H1 (cell line): ENCODE data around the gene TCIRG1.

Source experiments
- CEBPB ChIP-seq: IDR thresholded peaks from 2 replicates; pipeline ENCODE4 v1.6.1; 2012; ENCODE audit warnings: low read depth, low read length
- CTCF ChIP-seq, 3 experiments: IDR thresholded peaks; 1 replicate in 2 of 3; 2 replicates in 1 of 3; pipeline versions ENCODE4 v1.5.1 to v1.6.1; 2011; ENCODE audit warnings: low read length in 3 of 3, mild to moderate bottlenecking in 3 of 3, inconsistent platforms in 2 of 3, low read depth in 1 of 3, moderate library complexity in 1 of 3; ENCODE audit not compliant: insufficient read depth in 1 of 3; ENCODE audit errors: control extremely low read depth in 1 of 3
- EZH2 ChIP-seq: fragments of 200-600 bp; sonication (generic); IDR thresholded peaks from 2 replicates; pipeline ENCODE4 v1.7.1; 2012; ENCODE audit warnings: low read depth, mild to moderate bottlenecking, moderate library complexity, low read length, inconsistent platforms; ENCODE audit not compliant: severe bottlenecking
- GABPA ChIP-seq: IDR thresholded peaks from 2 replicates; pipeline ENCODE4 v1.6.1; 2011; ENCODE audit warnings: mild to moderate bottlenecking, low read length, moderate library complexity, borderline replicate concordance; ENCODE audit not compliant: insufficient read depth
- HDAC2 ChIP-seq, 2 experiments: fragments of 300-600 bp in 1 of 2; sonication (generic) in 1 of 2; IDR thresholded peaks; 2 replicates each; pipeline ENCODE4 v1.6.1; 2011 to 2012; ENCODE audit warnings: low read depth in 2 of 2, low read length in 2 of 2, mild to moderate bottlenecking in 2 of 2, moderate library complexity in 2 of 2, borderline replicate concordance in 1 of 2, inconsistent platforms in 1 of 2
- JUN ChIP-seq: IDR thresholded peaks from 2 replicates; pipeline ENCODE4 v1.6.1; 2011; ENCODE audit warnings: low read depth, mild to moderate bottlenecking, improper control_type of control experiment, low read length
- NRF1 ChIP-seq: IDR thresholded peaks from 2 replicates; pipeline ENCODE4 v1.6.1; 2011; ENCODE audit warnings: mild to moderate bottlenecking, low read depth, low read length, improper control_type of control experiment
- POLR2A ChIP-seq, 2 experiments: IDR thresholded peaks; 1 replicate in 1 of 2; 2 replicates in 1 of 2; pipeline ENCODE4 v1.6.1; 2011; ENCODE audit warnings: low read depth in 2 of 2, low read length in 2 of 2, mild to moderate bottlenecking in 2 of 2; ENCODE audit errors: control extremely low read depth in 1 of 2
- SAP30 ChIP-seq: fragments of 300-600 bp; sonication (generic); IDR thresholded peaks from 2 replicates; pipeline ENCODE4 v1.7.1; 2012; ENCODE audit warnings: low read length, moderate library complexity, mild to moderate bottlenecking, inconsistent platforms; ENCODE audit not compliant: insufficient read depth, insufficient replicate concordance
- SIN3A ChIP-seq, 2 experiments: IDR thresholded peaks in 1 of 2; conservative IDR thresholded peaks in 1 of 2; 2 replicates each; pipeline ENCODE4 v1.6.1; 2011 to 2012; ENCODE audit warnings: low read length in 2 of 2, improper control_type of control experiment in 1 of 2, low read depth in 1 of 2, mild to moderate bottlenecking in 1 of 2
- SUZ12 ChIP-seq: fragments of 200-600 bp; sonication (generic); IDR thresholded peaks from 2 replicates; pipeline ENCODE4 v1.6.1; 2012; ENCODE audit warnings: mild to moderate bottlenecking, inconsistent platforms, low read length, moderate library complexity, mixed read lengths
- YY1 ChIP-seq: IDR thresholded peaks from 2 replicates; pipeline ENCODE4 v1.6.1; 2011; ENCODE audit warnings: low read depth, mild to moderate bottlenecking, low read length

GRCh38 chr11:68090706-68091105 lies 51.9 kb downstream of the TCIRG1 start:
- TF ChIP-seq YY1 (no peak), HDAC2 (IDR thresholded peaks at IDR 0.05; ENCODE audit: borderline replicate concordance in 1 of 2, low read depth in 2 of 2, low read length in 2 of 2) (no peak), SIN3A (conservative IDR thresholded peaks at IDR 0.05 in 1 of 2, IDR thresholded peaks at IDR 0.05 in 1 of 2; ENCODE audit: low read depth in 1 of 2, low read length in 2 of 2) (no peak), CTCF (IDR thresholded peaks at IDR 0.05; ENCODE audit: control extremely low read depth in 1 of 3, insufficient read depth in 1 of 3, low read depth in 1 of 3, low read length in 3 of 3) (no peak), GABPA (no peak), POLR2A (IDR thresholded peaks at IDR 0.05; ENCODE audit: control extremely low read depth in 1 of 2, low read depth in 2 of 2, low read length in 2 of 2) (no peak), CEBPB (no peak), SUZ12 (no peak), SAP30 (no peak), NRF1 (no peak), EZH2 (no peak), JUN (no peak)
